GM18511 (cell line): ENCODE results near the gene MAGI1.
"Not testable (repeated sequence)": the region's sequence is repeated elsewhere in the genome, so short reads cannot be mapped to it uniquely, and the experiment has no call there.

ENCODE experiments used
- ATAC-seq: cut with Tn5 transposase; IDR thresholded peaks from one replicate; pipeline ENCODE4 v1.9.1; 2021; ENCODE audit warnings: mild to moderate bottlenecking, moderate library complexity; ENCODE audit not compliant: unreplicated experiment

MAGI1 gene

GRCh38 chr3:66041116-66041515 lies 2.4 kb upstream of the MAGI1 start:
- ATAC-seq = no peak

- ATAC-seq = no peak
These were observed 821 bp upstream of the MAGI1 start for GRCh38 chr3:66039590-66039887.

GRCh38 chr3:66038384-66038725 lies 363 bp downstream of the MAGI1 start:
- peak; percentile 44 for ATAC-seq

- ATAC-seq = peak; percentile 24
These were observed 740 bp downstream of the MAGI1 start for GRCh38 chr3:66037986-66038369.

- ATAC-seq = no peak
These were observed 1.3 kb downstream of the MAGI1 start for GRCh38 chr3:66037330-66037985.

GRCh38 chr3:66036586-66037148 lies 2.1 kb downstream of the MAGI1 start:
- ATAC-seq = no peak

- ATAC-seq = no peak
These were observed 2.8 kb downstream of the MAGI1 start for GRCh38 chr3:66035763-66036477.

- no peak for ATAC-seq
These were observed 5.2 kb downstream of the MAGI1 start for GRCh38 chr3:66033241-66034138.

GRCh38 chr3:66031102-66031698 lies 7.5 kb downstream of the MAGI1 start:
- ATAC-seq = no peak

- ATAC-seq = no peak
These were observed 9.3 kb downstream of the MAGI1 start for GRCh38 chr3:66029443-66029842.

GRCh38 chr3:66029014-66029413 lies 9.7 kb downstream of the MAGI1 start:
- no peak for ATAC-seq

- ATAC-seq = no peak
These were observed 10.3 kb downstream of the MAGI1 start for GRCh38 chr3:66028457-66028856.

GRCh38 chr3:66027099-66027498 lies 11.6 kb downstream of the MAGI1 start:
- ATAC-seq = not testable (repeated sequence)

GRCh38 chr3:66023738-66024385 lies 14.9 kb downstream of the MAGI1 start:
- no peak for ATAC-seq

GRCh38 chr3:66023229-66023628 lies 15.5 kb downstream of the MAGI1 start:
- no peak for ATAC-seq

- no peak for ATAC-seq
These were observed 17.0 kb downstream of the MAGI1 start for GRCh38 chr3:66021731-66022131.

- ATAC-seq = no peak
These were observed 18.8 kb downstream of the MAGI1 start for GRCh38 chr3:66019896-66020295.

GRCh38 chr3:66018057-66019033 lies 20.4 kb downstream of the MAGI1 start:
- ATAC-seq = no peak

- no peak for ATAC-seq
These were observed 21.1 kb downstream of the MAGI1 start for GRCh38 chr3:66017591-66017990.

GRCh38 chr3:66017084-66017483 lies 21.6 kb downstream of the MAGI1 start:
- ATAC-seq = no peak
